Thyroid gland (tissue), 4 donors: ENCODE data around the gene GATA5. TPM values are rescaled to one million over a fixed set of nuclear protein-coding genes. Genes with fewer than 3 reads are reported as not detected.

ENCODE experiments used
- DNase-seq, 2 donors: peaks; one replicate each; pipeline ENCODE4 v3.0.0-alpha.2; 2019
- H3K27ac ChIP-seq, 3 donors: fragments of 200-600 bp; sonication (generic); 1 replicate in 2 of 3; 2 replicates in 1 of 3; pipeline ENCODE4 v1.5.1; 2016 to 2019; ENCODE audit warnings: mild to moderate bottlenecking in 1 of 3, moderate library complexity in 1 of 3
- H3K27me3 ChIP-seq: fragments of 200-600 bp; sonication (generic); one replicate; pipeline ENCODE4 v1.5.1; 2019
- H3K36me3 ChIP-seq, 2 donors: fragments of 200-600 bp; sonication (generic); one replicate each; pipeline ENCODE4 v1.5.1; 2016 to 2019
- H3K4me1 ChIP-seq, 2 donors: fragments of 200-600 bp; sonication (generic); one replicate each; pipeline ENCODE4 v1.5.1; 2017 to 2019
- H3K4me3 ChIP-seq, 3 donors: fragments of 200-600 bp; sonication (generic); replicated peaks in 1 of 3; 1 replicate in 2 of 3; 2 replicates in 1 of 3; pipeline ENCODE4 v1.5.1; 2016; ENCODE audit warnings: mild to moderate bottlenecking in 1 of 3
- H3K9me3 ChIP-seq: fragments of 200-600 bp; sonication (generic); one replicate; pipeline ENCODE4 v1.5.1; 2017
- CTCF ChIP-seq, 6 experiments: fragments of 200-600 bp in 3 of 6; fragments of 450-650 bp in 3 of 6; sonication (generic) in 3 of 6; IDR thresholded peaks; one replicate each; pipeline ENCODE4 v1.5.1; 2016 to 2019; ENCODE audit warnings: antibody characterized with exemption in 6 of 6, mild to moderate bottlenecking in 2 of 6, inconsistent platforms in 1 of 6, moderate library complexity in 1 of 6
- POLR2A ChIP-seq, 2 donors: fragments of 450-650 bp; IDR thresholded peaks; one replicate each; pipeline ENCODE4 v1.6.1; 2017; ENCODE audit warnings: antibody characterized with exemption in 2 of 2, mild to moderate bottlenecking in 2 of 2, moderate library complexity in 1 of 2
- WGBS, 2 donors: methylation state at CpG; one replicate each; pipeline ENCODE4 v1.1.5; 2017; 5-methylcytosine and 5-hydroxymethylcytosine counted together
- intact Hi-C: fragments of 100-400 bp; cut with DNase I; formaldehyde crosslinking; loops from one replicate; pipeline ENCODE4 v1.15.1; 2023
- total RNA-seq, 4 donors: library from RNA; depleted of rRNA; stranded (reverse); fragments of >200 nt; gene quantifications; one replicate each; pipeline ENCODE4 v1.2.3, GENCODE V29; 2016

The GATA5 gene
- total RNA-seq, 4 donors from 2014 or later: 0.33 to 0.67 (median 0.54) TPM; not detected in 1

GRCh38 chr20:62482146-62482809 lies 6.5 kb upstream of the GATA5 start:
- Histone ChIP-seq H3K4me1 (peaks cover 0 to 7% of the 10 kb centered on the region in 2 donors), H3K9me3 (no peaks in the 10 kb centered on the region), H3K27ac (no peak overlapping the region), H3K36me3 (no peaks in the 10 kb centered on the region), H3K27me3 (peaks cover 12% of the 10 kb centered on the region), H3K4me3 (no peak overlapping the region)
- intact Hi-C loops: no loop called here
- peak in 1 of 2 donors; percentile 12 for DNase-seq
- TF ChIP-seq POLR2A (IDR thresholded peaks at IDR 0.05) (no peak), CTCF (IDR thresholded peaks at IDR 0.05) (no peak)
- WGBS, 2 donors: 20 to 42% methylated on average over 8 to 22 of the region's 25 CpGs

- peaks cover 12% of the 10 kb centered on the region for H3K27me3 ChIP-seq
- no peak for TF ChIP-seq CTCF (IDR thresholded peaks at IDR 0.05)
- TF ChIP-seq POLR2A (IDR thresholded peaks at IDR 0.05): no peak
- DNase-seq: no peak
Measured at GRCh38 chr20:62481425-62482145, 5.8 kb upstream of the GATA5 start.

GRCh38 chr20:62480318-62480717 lies 4.5 kb upstream of the GATA5 start:
- Histone ChIP-seq H3K27me3 (peaks cover 19% of the 10 kb centered on the region), H3K4me3 (no peak overlapping the region), H3K36me3 (no peaks in the 10 kb centered on the region), H3K9me3 (no peaks in the 10 kb centered on the region), H3K27ac (no peak overlapping the region), H3K4me1 (peaks cover 7 to 20% of the 10 kb centered on the region in 2 donors)
- 42 to 63% methylated on average over 6 to 9 of the region's 9 CpGs for WGBS, 2 donors
- no peak for DNase-seq
- TF ChIP-seq CTCF (IDR thresholded peaks at IDR 0.05) (no peak), POLR2A (IDR thresholded peaks at IDR 0.05) (no peak)
- intact Hi-C loops: no loop called here

More at GRCh38 chr20:62481425-62482145, 5.8 kb upstream of the GATA5 start:
- no peak overlapping the region for H3K27ac ChIP-seq
- no peaks in the 10 kb centered on the region for H3K36me3 ChIP-seq
- 37 to 44% methylated on average over 6 to 28 of the region's 29 CpGs for WGBS, 2 donors
- intact Hi-C loops: no loop called here
- no peak overlapping the region for H3K4me3 ChIP-seq
- peaks cover 1 to 9% of the 10 kb centered on the region in 2 donors for H3K4me1 ChIP-seq
- H3K9me3 ChIP-seq: no peaks in the 10 kb centered on the region

- 45 to 62% methylated on average over 4 to 5 of the region's 5 CpGs for WGBS, 2 donors
- Histone ChIP-seq H3K36me3 (no peaks in the 10 kb centered on the region), H3K4me3 (no peak overlapping the region), H3K27ac (no peak overlapping the region), H3K9me3 (no peaks in the 10 kb centered on the region), H3K27me3 (peaks cover 18% of the 10 kb centered on the region), H3K4me1 (peaks cover 7 to 25% of the 10 kb centered on the region in 2 donors)
- DNase-seq: no peak
- no peak for TF ChIP-seq POLR2A (IDR thresholded peaks at IDR 0.05)
- TF ChIP-seq CTCF (IDR thresholded peaks at IDR 0.05): no peak
- intact Hi-C loops: no loop called here
Measured at GRCh38 chr20:62479656-62480055, 3.9 kb upstream of the GATA5 start.

- Histone ChIP-seq H3K36me3 (no peaks in the 10 kb centered on the region), H3K27me3 (peaks cover 18% of the 10 kb centered on the region), H3K9me3 (no peaks in the 10 kb centered on the region), H3K4me3 (no peak overlapping the region), H3K4me1 (peaks cover 7 to 25% of the 10 kb centered on the region in 2 donors), H3K27ac (no peak overlapping the region)
- WGBS, 2 donors: 83 to 86% methylated on average over 12 of the region's 12 CpGs
- TF ChIP-seq POLR2A (IDR thresholded peaks at IDR 0.05) (no peak), CTCF (IDR thresholded peaks at IDR 0.05) (no peak)
- no peak for DNase-seq
- intact Hi-C loops: no loop called here
Measured at GRCh38 chr20:62479156-62479555, 3.4 kb upstream of the GATA5 start.
